Right lobe of liver (tissue), 6 donors: ENCODE results near the gene RHOU. TPM values are rescaled to one million over a fixed set of nuclear protein-coding genes. Genes with fewer than 3 reads are reported as not detected.
A peak's percentile ranks its signal among the peaks of the same experiment; 100 is the strongest.

ENCODE experiments used
- ATAC-seq, 4 donors: fragments of 200-7000 bp; cut with Tn5 transposase; one replicate each; pipeline ENCODE4 v1.9.1; 2020; ENCODE audit warnings: mild to moderate bottlenecking in 4 of 4, moderate library complexity in 4 of 4
- DNase-seq, 3 donors: peaks; one replicate each; pipeline ENCODE4 v3.0.0-alpha.2; 2020
- H3K27ac ChIP-seq, 3 donors: fragments of 200-600 bp; one replicate each; pipeline ENCODE4 v1.8.0; 2022
- H3K27me3 ChIP-seq, 2 donors: fragments of 200-600 bp; one replicate each; pipeline ENCODE4 v1.8.0; 2022
- H3K36me3 ChIP-seq, 4 donors: fragments of 200-600 bp; sonication (generic) in 1 of 4; one replicate each; pipeline versions ENCODE4 v1.5.1 to v1.8.0; 2017 to 2022; ENCODE audit warnings: control low read depth in 1 of 4
- H3K4me1 ChIP-seq, 4 donors: fragments of 200-600 bp; sonication (generic) in 1 of 4; one replicate each; pipeline versions ENCODE4 v1.5.1 to v1.8.0; 2017 to 2022; ENCODE audit warnings: control low read depth in 1 of 4
- H3K4me3 ChIP-seq, 3 donors: fragments of 200-600 bp; one replicate each; pipeline ENCODE4 v1.8.0; 2022
- H3K9me3 ChIP-seq, 4 donors: fragments of 200-600 bp; sonication (generic) in 1 of 4; one replicate each; pipeline versions ENCODE4 v1.5.1 to v1.8.0; 2017 to 2022; ENCODE audit warnings: control low read depth in 1 of 4
- POLR2A ChIP-seq: fragments of 450-650 bp; IDR thresholded peaks from one replicate; pipeline ENCODE4 v1.6.1; 2017; ENCODE audit warnings: antibody characterized with exemption, mild to moderate bottlenecking
- WGBS: methylation state at CpG from one replicate; pipeline ENCODE4 v1.1.6; 2018; ENCODE audit warnings: low coverage, low lambda C conversion rate; ENCODE audit not compliant: insufficient coverage; ENCODE audit errors: missing lambda C conversion rate; 5-methylcytosine and 5-hydroxymethylcytosine counted together
- intact Hi-C, 2 donors: fragments of 100-400 bp; cut with DNase I; formaldehyde crosslinking; loops; one replicate each; pipeline versions ENCODE4 v1.11.2 to v1.14.1; 2022
- total RNA-seq, 6 experiments: library from RNA; depleted of rRNA in 2 of 6; stranded (reverse); fragments of >200 nt in 2 of 6; fragmentation: NEBNext Ultra II Directional in 3 of 6; extraction: Animal tissue kit (Norgen Biotek cat#: 25700) in 3 of 6; gene quantifications; one replicate each; pipeline versions ENCODE4 v1.1.0 to v1.2.4, GENCODE V29; 2016 to 2023
- TF ChIP-seq, protein P1 (sequence below), 4 donors: fragments of 200-600 bp in 3 of 4; fragments of 450-650 bp in 1 of 4; IDR thresholded peaks; one replicate each; pipeline versions ENCODE4 v1.5.1 to v1.8.0; 2016 to 2022; ENCODE audit warnings: antibody characterized with exemption in 4 of 4, mild to moderate bottlenecking in 2 of 4
- donor health status: DM: no; HTN: yes; CAD: no.
- donor health status: DM: no; HTN: no; CAD: no.
- donor health status: DM: no; HTN: no; CAD: no.
- donor health status: DM: no; HTN: yes; CAD: no.
- donor health status: DM: no; HTN: yes; CAD: no.

The RHOU gene
- total RNA-seq, 6 experiments from 2014 or later: 16.6 to 22.2 (median 19.6) TPM

DNA sequence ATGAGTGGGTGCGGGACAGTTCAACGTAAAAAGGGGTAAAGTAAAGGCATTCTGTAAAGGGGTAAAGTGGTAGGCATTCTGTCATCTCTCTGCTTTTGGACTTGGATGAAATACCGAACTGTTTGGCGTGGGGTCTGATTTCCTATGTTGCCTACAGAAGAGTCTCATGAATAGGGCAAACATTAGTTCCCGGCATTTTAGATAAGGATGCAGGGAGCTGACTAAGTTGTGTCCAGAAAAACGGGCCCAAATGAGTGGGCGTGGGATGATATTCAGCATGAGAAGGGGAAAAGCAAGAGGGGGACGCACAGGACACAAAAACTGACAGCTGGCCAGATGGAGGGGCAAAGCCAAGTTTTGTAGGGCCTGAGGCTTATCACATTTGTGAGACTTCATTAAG lies 2.9 kb upstream of the RHOU start:
- H3K36me3 ChIP-seq: no peaks in the 10 kb centered on the region
- H3K27me3 ChIP-seq: no peaks in the 10 kb centered on the region
- intact Hi-C loops: loop anchor here in 1 of 2 donors (10.0 kb wide), 1 partner anchor 492 kb away; no protein-coding TSS in a partner anchor
- WGBS: 85% methylated on average over 8 of the region's 8 CpGs
- no peak overlapping the region for H3K4me3 ChIP-seq
- no peak overlapping the region for H3K27ac ChIP-seq
- H3K9me3 ChIP-seq: no peaks in the 10 kb centered on the region
- TF ChIP-seq, protein P1, sequence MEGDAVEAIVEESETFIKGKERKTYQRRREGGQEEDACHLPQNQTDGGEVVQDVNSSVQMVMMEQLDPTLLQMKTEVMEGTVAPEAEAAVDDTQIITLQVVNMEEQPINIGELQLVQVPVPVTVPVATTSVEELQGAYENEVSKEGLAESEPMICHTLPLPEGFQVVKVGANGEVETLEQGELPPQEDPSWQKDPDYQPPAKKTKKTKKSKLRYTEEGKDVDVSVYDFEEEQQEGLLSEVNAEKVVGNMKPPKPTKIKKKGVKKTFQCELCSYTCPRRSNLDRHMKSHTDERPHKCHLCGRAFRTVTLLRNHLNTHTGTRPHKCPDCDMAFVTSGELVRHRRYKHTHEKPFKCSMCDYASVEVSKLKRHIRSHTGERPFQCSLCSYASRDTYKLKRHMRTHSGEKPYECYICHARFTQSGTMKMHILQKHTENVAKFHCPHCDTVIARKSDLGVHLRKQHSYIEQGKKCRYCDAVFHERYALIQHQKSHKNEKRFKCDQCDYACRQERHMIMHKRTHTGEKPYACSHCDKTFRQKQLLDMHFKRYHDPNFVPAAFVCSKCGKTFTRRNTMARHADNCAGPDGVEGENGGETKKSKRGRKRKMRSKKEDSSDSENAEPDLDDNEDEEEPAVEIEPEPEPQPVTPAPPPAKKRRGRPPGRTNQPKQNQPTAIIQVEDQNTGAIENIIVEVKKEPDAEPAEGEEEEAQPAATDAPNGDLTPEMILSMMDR (IDR thresholded peaks at IDR 0.05): no peak
- TF ChIP-seq POLR2A: no peak
- ATAC-seq (no peak), DNase-seq (no peak)
- H3K4me1 ChIP-seq: no peaks in the 10 kb centered on the region

DNA sequence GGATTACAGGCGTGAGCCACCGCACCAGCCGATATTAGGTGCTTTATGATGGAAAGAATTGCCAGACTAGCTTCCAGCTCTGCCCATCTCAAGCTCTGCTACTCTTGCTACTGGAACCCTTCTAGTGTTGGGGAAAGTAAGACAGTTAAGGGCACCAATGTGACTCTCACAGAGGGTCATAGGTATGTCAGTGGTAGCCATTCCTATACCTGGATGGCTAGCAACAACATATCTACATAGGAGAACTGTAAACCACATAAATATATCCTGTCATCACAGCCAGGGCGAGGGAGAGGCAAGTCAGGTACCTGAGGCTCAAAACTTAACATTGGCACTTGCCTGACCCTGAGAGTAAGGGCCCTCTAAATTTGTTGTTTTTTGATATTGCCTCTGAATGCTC lies 1.7 kb upstream of the RHOU start:
- Histone ChIP-seq H3K36me3 (peaks cover 0 to 7% (median 0%) of the 10 kb centered on the region in 4 donors), H3K27me3 (no peaks in the 10 kb centered on the region), H3K9me3 (no peaks in the 10 kb centered on the region), H3K27ac (no peak overlapping the region), H3K4me3 (no peak overlapping the region), H3K4me1 (peaks cover 0 to 6% (median under 1%) of the 10 kb centered on the region in 4 donors)
- ATAC-seq (no peak), DNase-seq (no peak)
- intact Hi-C loops: loop anchor here in 1 of 2 donors (10.0 kb wide), 1 partner anchor 491 kb away; no protein-coding TSS in a partner anchor
- 90% methylated on average over 4 of the region's 4 CpGs for WGBS
- TF ChIP-seq, protein P1 (IDR thresholded peaks at IDR 0.05): no peak
- TF ChIP-seq POLR2A: no peak

DNA sequence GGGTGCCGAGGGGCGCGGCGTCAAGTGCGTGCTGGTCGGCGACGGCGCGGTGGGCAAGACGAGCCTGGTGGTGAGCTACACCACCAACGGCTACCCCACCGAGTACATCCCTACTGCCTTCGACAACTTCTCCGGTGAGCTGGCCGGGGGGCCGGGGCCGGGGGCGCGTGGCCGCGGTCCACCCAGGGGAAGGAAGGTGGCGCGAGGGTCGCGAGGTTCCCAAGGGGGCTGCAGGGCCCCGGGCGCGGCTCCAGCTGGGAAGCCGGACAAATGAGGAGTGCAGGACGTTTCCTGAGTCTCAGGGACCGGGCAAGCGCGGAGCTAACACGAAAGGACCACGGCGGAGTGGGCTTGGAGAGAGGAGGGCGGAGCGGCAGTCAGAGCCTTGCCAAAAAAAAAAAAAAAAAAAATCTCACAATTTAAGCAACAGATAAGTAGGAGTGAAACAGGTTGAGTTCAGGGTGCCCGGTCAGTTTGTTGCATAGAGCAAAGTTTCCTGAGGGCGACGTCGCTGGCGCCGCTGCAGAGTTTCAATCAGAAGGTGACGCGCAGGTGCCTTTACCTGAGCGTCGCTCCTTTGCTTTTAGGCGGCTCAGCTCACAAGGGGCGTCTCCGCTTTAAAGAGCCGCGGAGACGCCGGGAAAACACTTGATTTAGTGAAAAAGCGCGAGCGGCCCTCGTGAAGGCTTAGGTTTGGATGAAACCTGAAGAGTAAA lies 750 bp downstream of the RHOU start:
- Histone ChIP-seq H3K9me3 (no peaks in the 10 kb centered on the region), H3K27ac (peak overlapping the region; percentile 98 to 100 (median 99)), H3K4me3 (peak overlapping the region; percentile 83 to 85 (median 85)), H3K4me1 (peaks cover 0 to 30% (median 12%) of the 10 kb centered on the region in 4 donors), H3K36me3 (peaks cover 0 to 9% (median 0%) of the 10 kb centered on the region in 4 donors), H3K27me3 (no peaks in the 10 kb centered on the region)
- 2% methylated on average over 33 of the region's 60 CpGs for WGBS
- TF ChIP-seq POLR2A: peak; percentile 69
- TF ChIP-seq, protein P1 (IDR thresholded peaks at IDR 0.05): no peak
- ATAC-seq: peak; percentile 30 to 54 (median 48)
- intact Hi-C loops: loop anchor here in 1 of 2 donors (10.0 kb wide), 1 partner anchor 489 kb away; no protein-coding TSS in a partner anchor
- DNase-seq: peak; percentile 66 to 82 (median 80)

DNA sequence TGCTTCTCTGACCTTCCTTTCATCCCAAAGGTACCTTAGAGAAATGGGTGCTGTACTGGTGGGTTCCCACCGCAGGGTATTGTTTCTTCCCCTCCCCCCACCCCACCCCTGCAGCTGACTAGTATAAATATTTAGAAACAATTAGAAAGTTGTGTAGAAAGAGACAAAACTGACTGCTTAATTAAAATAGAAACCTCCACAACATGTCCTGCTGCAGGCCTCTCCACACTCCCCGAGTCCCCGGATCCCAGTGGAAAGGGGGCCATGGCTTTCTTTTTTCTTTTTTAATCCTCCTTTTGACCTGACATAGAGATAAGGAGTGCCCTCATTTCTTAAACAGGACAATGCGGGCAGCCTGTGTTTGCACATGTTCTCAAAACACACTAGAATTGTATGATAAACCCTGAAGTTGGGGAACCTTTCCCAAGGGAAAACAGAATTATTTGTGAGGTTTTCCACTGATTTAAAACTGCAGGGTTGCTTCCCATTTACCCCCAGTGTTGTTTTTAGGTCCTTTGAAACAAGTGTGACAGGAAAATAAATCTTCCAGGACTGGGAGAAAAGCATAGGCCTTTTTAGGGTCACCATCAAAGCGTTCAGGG lies 1.7 kb downstream of the RHOU start:
- intact Hi-C loops: loop anchor here in 1 of 2 donors (10.0 kb wide), 1 partner anchor 488 kb away; no protein-coding TSS in a partner anchor
- 15% methylated on average over 5 of the region's 5 CpGs for WGBS

More for the DNA sequence above, 1.7 kb downstream of the RHOU start:
- Histone ChIP-seq H3K27me3 (no peaks in the 10 kb centered on the region), H3K9me3 (no peaks in the 10 kb centered on the region), H3K27ac (peak overlapping the region; percentile 98 to 100 (median 99)), H3K4me3 (peak overlapping the region; percentile 83 to 85 (median 85)), H3K4me1 (peaks cover 0 to 30% (median 13%) of the 10 kb centered on the region in 4 donors), H3K36me3 (peaks cover 0 to 15% (median 0%) of the 10 kb centered on the region in 4 donors)
- no peak for ATAC-seq
- TF ChIP-seq, protein P1 (IDR thresholded peaks at IDR 0.05): no peak
- TF ChIP-seq POLR2A: no peak
- DNase-seq: no peak
